K562 (cell line): ENCODE measurements around the gene ARL14EP. TPM values are rescaled to one million over a fixed set of nuclear protein-coding genes. Genes with fewer than 3 reads are reported as not detected.
A peak's percentile ranks its signal among the peaks of the same experiment; 100 is the strongest.

Experiments
- ARID2 ChIP-seq: fragments of 450-650 bp; IDR thresholded peaks from 2 replicates; pipeline ENCODE4 v1.6.1; 2017; ENCODE audit warnings: antibody characterized with exemption, mild to moderate bottlenecking
- ATF1 ChIP-seq, 2 experiments: fragments of 450-650 bp in 1 of 2; IDR thresholded peaks; 2 replicates each; pipeline ENCODE4 v1.6.1; 2016; ENCODE audit warnings: missing compliant biosample characterization in 1 of 2, missing genetic modification characterization in 1 of 2
- CTBP1 ChIP-seq: fragments of 450-650 bp; IDR thresholded peaks from 2 replicates; pipeline ENCODE4 v1.6.1; 2016; ENCODE audit warnings: borderline replicate concordance
- GABPB1 ChIP-seq: sonication (generic); formaldehyde crosslinking; IDR thresholded peaks from 2 replicates; pipeline ENCODE4 v1.8.0; 2022; ENCODE audit warnings: mild to moderate bottlenecking, missing genetic modification reagents
- HNRNPLL ChIP-seq: fragments of 200-400 bp; formaldehyde crosslinking; IDR thresholded peaks from 2 replicates; pipeline ENCODE4 v1.6.1; 2017; ENCODE audit warnings: low read length, low read depth, mild to moderate bottlenecking; ENCODE audit not compliant: poor library complexity, severe bottlenecking
- IFI16 ChIP-seq: fragments of 250-450 bp; sonication (Bioruptor Pico); IDR thresholded peaks from 2 replicates; pipeline ENCODE4 v2.1.2; 2022; ENCODE audit warnings: mild to moderate bottlenecking, inconsistent platforms
- KLF1 ChIP-seq: fragments of 450-650 bp; IDR thresholded peaks from 2 replicates; pipeline ENCODE4 v1.6.1; 2016; ENCODE audit warnings: missing genetic modification characterization, missing compliant biosample characterization
- NBN ChIP-seq: fragments of 450-650 bp; IDR thresholded peaks from 2 replicates; pipeline ENCODE4 v1.6.1; 2016; ENCODE audit warnings: low read depth, mild to moderate bottlenecking
- NFIC ChIP-seq: fragments of 450-650 bp; IDR thresholded peaks from 2 replicates; pipeline ENCODE4 v1.6.1; 2017; ENCODE audit warnings: mild to moderate bottlenecking, inconsistent platforms
- RBM17 ChIP-seq: fragments of 200-400 bp; formaldehyde crosslinking; IDR thresholded peaks from 2 replicates; pipeline ENCODE4 v1.6.1; 2017; ENCODE audit warnings: low read depth, mild to moderate bottlenecking, low read length, borderline replicate concordance
- RNF2 ChIP-seq: sonication (generic); IDR thresholded peaks from 2 replicates; pipeline ENCODE4 v1.6.1; 2016
- STAT5A ChIP-seq: IDR thresholded peaks from 2 replicates; pipeline ENCODE4 v1.6.1; 2012; ENCODE audit warnings: low read length, inconsistent platforms, borderline replicate concordance
- TGIF2 ChIP-seq: sonication (generic); formaldehyde crosslinking; IDR thresholded peaks from 2 replicates; pipeline ENCODE4 v1.8.1; 2022; ENCODE audit warnings: mild to moderate bottlenecking, missing genetic modification reagents, moderate library complexity
- ZNF134 ChIP-seq: fragments of 250-450 bp; sonication (Bioruptor Pico); conservative IDR thresholded peaks from 2 replicates; pipeline ENCODE4 v1.4.0; 2020
- ZNF232 ChIP-seq: sonication (generic); formaldehyde crosslinking; IDR thresholded peaks from 2 replicates; pipeline ENCODE4 v1.8.0; 2022; ENCODE audit warnings: mild to moderate bottlenecking, missing genetic modification reagents
- ZNF316 ChIP-seq: fragments of 450-650 bp; IDR thresholded peaks from 2 replicates; pipeline ENCODE4 v1.6.1; 2016
- ZNF347 ChIP-seq: fragments of 450-650 bp; formaldehyde crosslinking; IDR thresholded peaks from 2 replicates; pipeline ENCODE4 v1.4.0; 2020; ENCODE audit warnings: low read depth, mild to moderate bottlenecking, moderate library complexity
- ZNF584 ChIP-seq: fragments of 200-800 bp; sonication (Bioruptor generic); IDR thresholded peaks from 2 replicates; pipeline ENCODE4 v1.6.1; 2016; ENCODE audit warnings: low read depth, mild to moderate bottlenecking, missing genetic modification characterization, missing compliant biosample characterization
- ZNF695 ChIP-seq: fragments of 450-650 bp; formaldehyde crosslinking; IDR thresholded peaks from 2 replicates; pipeline ENCODE4 v1.4.0; 2020; ENCODE audit warnings: mild to moderate bottlenecking, moderate library complexity
- ZNF764 ChIP-seq: fragments of 250-450 bp; sonication (Bioruptor Pico); IDR thresholded peaks from 2 replicates; pipeline ENCODE4 v1.4.0; 2020; ENCODE audit warnings: low read depth, mild to moderate bottlenecking, moderate library complexity
- polyA plus RNA-seq, 8 experiments: library from polyadenylated mRNA; depleted of rRNA in 4 of 8; stranded (reverse) in 5 of 8; unstranded in 3 of 8; fragments of >200 nt; fragmentation: Nextera tagmentation in 2 of 8; fragmentation: Illumina TruSeq in 1 of 8; extraction: Ambion mirVana in 2 of 8; extraction: Trizol in 1 of 8; gene quantifications; 2 replicates each; pipeline versions ENCODE4 v1.2.1 to v1.2.3, GENCODE V29; 2011 to 2014; ENCODE audit warnings: inconsistent platforms in 1 of 8, missing spikeins in 1 of 8
- total RNA-seq, 7 experiments: library from RNA; depleted of rRNA in 6 of 7; stranded (reverse); fragments of >200 nt in 6 of 7; fragmentation: Illumina TruSeq in 2 of 7; extraction: Trizol in 2 of 7; gene quantifications; 2 replicates each; pipeline versions ENCODE4 v1.2.1 to v1.2.3, GENCODE V29; 2011 to 2021; ENCODE audit warnings: low replicate concordance in 1 of 7
- TF ChIP-seq, protein P1 (sequence below): sonication (generic); formaldehyde crosslinking; IDR thresholded peaks from 2 replicates; pipeline ENCODE4 v1.8.0; 2022; ENCODE audit warnings: missing genetic modification reagents, mild to moderate bottlenecking, borderline replicate concordance
- TF ChIP-seq, protein P2 (sequence below): fragments of 250-450 bp; sonication (Bioruptor Pico); IDR thresholded peaks from 2 replicates; pipeline ENCODE4 v1.5.0; 2020; ENCODE audit warnings: mild to moderate bottlenecking, borderline replicate concordance
- TF ChIP-seq, protein P3 (sequence below): sonication (generic); formaldehyde crosslinking; IDR thresholded peaks from 2 replicates; pipeline ENCODE4 v1.4.0; 2020; ENCODE audit warnings: mild to moderate bottlenecking, missing genetic modification reagents

The ARL14EP gene
- total and polyA plus RNA-seq, 9 of the 15 experiments (the other 6 are each of a cell fraction or from before 2014, with no cell fraction given): 11.4 to 42.7 (median 25.9) TPM

DNA sequence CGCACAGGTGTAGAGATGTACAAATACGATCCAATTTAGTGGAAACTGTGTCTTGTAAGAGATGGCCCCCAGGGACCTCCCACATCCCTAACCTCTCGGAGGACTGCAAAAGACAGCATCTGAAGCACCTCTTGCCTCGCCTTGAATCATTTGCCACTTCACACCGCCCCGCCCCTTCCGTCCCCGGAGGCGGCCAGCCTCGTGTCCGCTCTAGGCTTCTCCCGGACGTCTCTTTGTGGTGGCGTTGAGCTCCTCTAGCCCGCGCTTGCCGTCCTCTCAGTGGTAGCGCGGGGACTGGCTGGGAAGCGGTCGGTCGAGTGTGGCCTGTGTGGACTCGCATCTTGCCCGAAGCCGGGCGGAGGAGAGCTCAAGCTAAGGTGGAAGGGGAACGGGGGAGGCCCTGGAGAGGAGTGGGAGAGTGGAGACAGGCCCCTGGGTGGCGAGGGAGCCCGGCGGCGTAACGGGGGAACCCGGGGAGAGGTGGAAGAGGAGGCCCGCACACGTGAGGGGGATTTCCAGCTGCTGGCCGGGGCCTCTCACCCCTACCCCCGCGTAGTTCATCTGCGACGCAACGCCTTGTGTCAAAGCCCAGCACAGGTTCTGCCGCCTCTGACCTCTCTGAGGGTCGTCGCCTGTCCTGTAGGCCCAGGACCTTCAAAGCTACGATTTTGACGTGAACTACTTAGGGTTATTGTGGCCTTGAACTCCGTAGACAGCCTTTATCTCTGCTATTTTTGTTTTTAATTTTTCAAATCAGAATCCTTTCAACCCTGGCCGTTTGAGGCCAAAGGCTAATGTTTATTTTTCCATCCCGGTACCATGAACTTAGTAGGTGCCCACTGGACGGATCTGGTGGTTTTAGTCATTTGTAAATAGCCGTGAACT lies at the start of gene ARL14EP (continued):
- TF ChIP-seq, protein P1, sequence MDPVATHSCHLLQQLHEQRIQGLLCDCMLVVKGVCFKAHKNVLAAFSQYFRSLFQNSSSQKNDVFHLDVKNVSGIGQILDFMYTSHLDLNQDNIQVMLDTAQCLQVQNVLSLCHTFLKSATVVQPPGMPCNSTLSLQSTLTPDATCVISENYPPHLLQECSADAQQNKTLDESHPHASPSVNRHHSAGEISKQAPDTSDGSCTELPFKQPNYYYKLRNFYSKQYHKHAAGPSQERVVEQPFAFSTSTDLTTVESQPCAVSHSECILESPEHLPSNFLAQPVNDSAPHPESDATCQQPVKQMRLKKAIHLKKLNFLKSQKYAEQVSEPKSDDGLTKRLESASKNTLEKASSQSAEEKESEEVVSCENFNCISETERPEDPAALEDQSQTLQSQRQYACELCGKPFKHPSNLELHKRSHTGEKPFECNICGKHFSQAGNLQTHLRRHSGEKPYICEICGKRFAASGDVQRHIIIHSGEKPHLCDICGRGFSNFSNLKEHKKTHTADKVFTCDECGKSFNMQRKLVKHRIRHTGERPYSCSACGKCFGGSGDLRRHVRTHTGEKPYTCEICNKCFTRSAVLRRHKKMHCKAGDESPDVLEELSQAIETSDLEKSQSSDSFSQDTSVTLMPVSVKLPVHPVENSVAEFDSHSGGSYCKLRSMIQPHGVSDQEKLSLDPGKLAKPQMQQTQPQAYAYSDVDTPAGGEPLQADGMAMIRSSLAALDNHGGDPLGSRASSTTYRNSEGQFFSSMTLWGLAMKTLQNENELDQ (CRISPR knock-in tag): 0 out of 2 replicates have a peak, but pooled peaks have one; percentile 61
- TF ChIP-seq NFIC (peak; percentile 59), GABPB1 (peak; percentile 91), CTBP1 (peak; percentile 69), ZNF134 (CRISPR knock-in tag) (no peak), TGIF2 (CRISPR knock-in tag) (no peak), ZNF316 (peak; percentile 11; the same call in 1 of the 2 replicates), ZNF232 (CRISPR knock-in tag) (no peak), KLF1 (tag) (no peak), ZNF347 (CRISPR knock-in tag) (no peak), STAT5A (no peak), ZNF764 (no peak), ZNF695 (no peak), ARID2 (no peak), ATF1 (CRISPR knock-in tag; IDR thresholded peaks at IDR 0.05) (peak; percentile 56), ATF1 (tag; IDR thresholded peaks at IDR 0.05) (peak; percentile 86), NBN (0 out of 2 replicates have a peak, but pooled peaks have one; percentile 23), IFI16 (CRISPR knock-in tag) (no peak), ZNF584 (CRISPR knock-in tag) (no peak), HNRNPLL (no peak), RNF2 (peak; percentile 70; the same call in 1 of the 2 replicates), RBM17 (no peak)
- TF ChIP-seq, protein P2, sequence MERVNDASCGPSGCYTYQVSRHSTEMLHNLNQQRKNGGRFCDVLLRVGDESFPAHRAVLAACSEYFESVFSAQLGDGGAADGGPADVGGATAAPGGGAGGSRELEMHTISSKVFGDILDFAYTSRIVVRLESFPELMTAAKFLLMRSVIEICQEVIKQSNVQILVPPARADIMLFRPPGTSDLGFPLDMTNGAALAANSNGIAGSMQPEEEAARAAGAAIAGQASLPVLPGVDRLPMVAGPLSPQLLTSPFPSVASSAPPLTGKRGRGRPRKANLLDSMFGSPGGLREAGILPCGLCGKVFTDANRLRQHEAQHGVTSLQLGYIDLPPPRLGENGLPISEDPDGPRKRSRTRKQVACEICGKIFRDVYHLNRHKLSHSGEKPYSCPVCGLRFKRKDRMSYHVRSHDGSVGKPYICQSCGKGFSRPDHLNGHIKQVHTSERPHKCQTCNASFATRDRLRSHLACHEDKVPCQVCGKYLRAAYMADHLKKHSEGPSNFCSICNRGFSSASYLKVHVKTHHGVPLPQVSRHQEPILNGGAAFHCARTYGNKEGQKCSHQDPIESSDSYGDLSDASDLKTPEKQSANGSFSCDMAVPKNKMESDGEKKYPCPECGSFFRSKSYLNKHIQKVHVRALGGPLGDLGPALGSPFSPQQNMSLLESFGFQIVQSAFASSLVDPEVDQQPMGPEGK: no peak
- TF ChIP-seq, protein P3, sequence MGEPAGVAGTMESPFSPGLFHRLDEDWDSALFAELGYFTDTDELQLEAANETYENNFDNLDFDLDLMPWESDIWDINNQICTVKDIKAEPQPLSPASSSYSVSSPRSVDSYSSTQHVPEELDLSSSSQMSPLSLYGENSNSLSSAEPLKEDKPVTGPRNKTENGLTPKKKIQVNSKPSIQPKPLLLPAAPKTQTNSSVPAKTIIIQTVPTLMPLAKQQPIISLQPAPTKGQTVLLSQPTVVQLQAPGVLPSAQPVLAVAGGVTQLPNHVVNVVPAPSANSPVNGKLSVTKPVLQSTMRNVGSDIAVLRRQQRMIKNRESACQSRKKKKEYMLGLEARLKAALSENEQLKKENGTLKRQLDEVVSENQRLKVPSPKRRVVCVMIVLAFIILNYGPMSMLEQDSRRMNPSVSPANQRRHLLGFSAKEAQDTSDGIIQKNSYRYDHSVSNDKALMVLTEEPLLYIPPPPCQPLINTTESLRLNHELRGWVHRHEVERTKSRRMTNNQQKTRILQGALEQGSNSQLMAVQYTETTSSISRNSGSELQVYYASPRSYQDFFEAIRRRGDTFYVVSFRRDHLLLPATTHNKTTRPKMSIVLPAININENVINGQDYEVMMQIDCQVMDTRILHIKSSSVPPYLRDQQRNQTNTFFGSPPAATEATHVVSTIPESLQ (CRISPR knock-in tag): peak; percentile 74; the same call in 1 of the 2 replicates
